ENCODE data around the gene PPOX. TPM values are rescaled to one million over a fixed set of nuclear protein-coding genes. Genes with fewer than 3 reads are reported as not detected.

Gene PPOX
- total RNA-seq, 1 experiment from 2014 or later: 23.1 TPM

DNA sequence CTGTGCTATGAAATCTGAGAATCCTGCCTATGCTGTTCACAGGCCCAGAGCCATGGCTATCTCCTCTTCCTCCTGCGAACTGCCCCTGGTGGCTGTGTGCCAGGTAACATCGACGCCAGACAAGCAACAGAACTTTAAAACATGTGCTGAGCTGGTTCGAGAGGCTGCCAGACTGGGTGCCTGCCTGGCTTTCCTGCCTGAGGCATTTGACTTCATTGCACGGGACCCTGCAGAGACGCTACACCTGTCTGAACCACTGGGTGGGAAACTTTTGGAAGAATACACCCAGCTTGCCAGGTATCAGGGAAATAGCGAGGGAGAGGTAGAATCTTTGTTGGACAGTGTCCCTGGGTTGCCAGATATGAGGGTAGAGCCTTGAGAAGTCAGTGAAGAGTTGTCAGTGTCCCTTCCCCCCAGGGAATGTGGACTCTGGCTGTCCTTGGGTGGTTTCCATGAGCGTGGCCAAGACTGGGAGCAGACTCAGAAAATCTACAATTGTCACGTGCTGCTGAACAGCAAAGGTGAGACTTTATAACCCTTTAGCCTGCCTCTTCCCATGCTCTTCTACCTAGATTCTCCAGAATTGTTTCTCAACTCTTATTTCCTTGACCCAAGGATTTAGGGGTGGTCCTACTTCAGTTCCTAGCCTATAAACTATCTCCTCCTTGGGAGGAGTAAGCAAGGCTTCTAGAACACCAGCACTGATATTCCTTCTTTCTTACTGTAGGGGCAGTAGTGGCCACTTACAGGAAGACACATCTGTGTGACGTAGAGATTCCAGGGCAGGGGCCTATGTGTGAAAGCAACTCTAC is 46.9 kb upstream of the PPOX start:
- peaks cover 56% of the 10 kb centered on the region for H3F3A ChIP-seq (ENCODE audit: insufficient read depth, low read depth)
- no peaks in the 10 kb centered on the region for H3K36me3 ChIP-seq (ENCODE audit: low read depth)
- peak in 1 of 2 experiments; percentile 49 for DNase-seq
- peaks cover 44% of the 10 kb centered on the region for H3K79me2 ChIP-seq (ENCODE audit: low read depth)
- no peaks in the 10 kb centered on the region for H3K27me3 ChIP-seq (ENCODE audit: insufficient read depth, low read depth)
- ChIA-PET POLR2A (ENCODE audit: unreplicated experiment) (no interaction called here), CTCF (no interaction called here)
- BruUV-seq (replicated peaks): no TSS peak
- H3K4me3 ChIP-seq: peak overlapping the region; percentile 82
- peaks cover 38% of the 10 kb centered on the region for H3K4me1 ChIP-seq (replicated peaks; ENCODE audit: insufficient read depth)
- no peaks in the 10 kb centered on the region for H3K9me2 ChIP-seq (ENCODE audit: insufficient read depth)
- no peak overlapping the region for H2AFZ ChIP-seq
- TF ChIP-seq, protein P1, sequence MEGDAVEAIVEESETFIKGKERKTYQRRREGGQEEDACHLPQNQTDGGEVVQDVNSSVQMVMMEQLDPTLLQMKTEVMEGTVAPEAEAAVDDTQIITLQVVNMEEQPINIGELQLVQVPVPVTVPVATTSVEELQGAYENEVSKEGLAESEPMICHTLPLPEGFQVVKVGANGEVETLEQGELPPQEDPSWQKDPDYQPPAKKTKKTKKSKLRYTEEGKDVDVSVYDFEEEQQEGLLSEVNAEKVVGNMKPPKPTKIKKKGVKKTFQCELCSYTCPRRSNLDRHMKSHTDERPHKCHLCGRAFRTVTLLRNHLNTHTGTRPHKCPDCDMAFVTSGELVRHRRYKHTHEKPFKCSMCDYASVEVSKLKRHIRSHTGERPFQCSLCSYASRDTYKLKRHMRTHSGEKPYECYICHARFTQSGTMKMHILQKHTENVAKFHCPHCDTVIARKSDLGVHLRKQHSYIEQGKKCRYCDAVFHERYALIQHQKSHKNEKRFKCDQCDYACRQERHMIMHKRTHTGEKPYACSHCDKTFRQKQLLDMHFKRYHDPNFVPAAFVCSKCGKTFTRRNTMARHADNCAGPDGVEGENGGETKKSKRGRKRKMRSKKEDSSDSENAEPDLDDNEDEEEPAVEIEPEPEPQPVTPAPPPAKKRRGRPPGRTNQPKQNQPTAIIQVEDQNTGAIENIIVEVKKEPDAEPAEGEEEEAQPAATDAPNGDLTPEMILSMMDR (conservative IDR thresholded peaks at IDR 0.05): peak; percentile 61; the same call in 1 of the 2 replicates
- TF ChIP-seq EZH2 (IDR thresholded peaks at IDR 0.05; ENCODE audit: low read depth): no peak
- intact Hi-C loops (cut with micrococcal nuclease; ENCODE audit: unreplicated experiment): loop anchor here (2.0 kb wide), 1 partner anchor 48 kb away; the partner anchor contains the start of gene PPOX
- H3K4me2 ChIP-seq: peak overlapping the region; percentile 94
- H4K20me1 ChIP-seq (ENCODE audit: insufficient read depth): no peaks in the 10 kb centered on the region; the same call in 1 of the 2 replicates
- peak overlapping the region; percentile 81; the same call in 1 of the 2 replicates for H3K27ac ChIP-seq
- no peaks in the 10 kb centered on the region for H3K9me3 ChIP-seq (ENCODE audit: insufficient read depth, low read depth)

DNA sequence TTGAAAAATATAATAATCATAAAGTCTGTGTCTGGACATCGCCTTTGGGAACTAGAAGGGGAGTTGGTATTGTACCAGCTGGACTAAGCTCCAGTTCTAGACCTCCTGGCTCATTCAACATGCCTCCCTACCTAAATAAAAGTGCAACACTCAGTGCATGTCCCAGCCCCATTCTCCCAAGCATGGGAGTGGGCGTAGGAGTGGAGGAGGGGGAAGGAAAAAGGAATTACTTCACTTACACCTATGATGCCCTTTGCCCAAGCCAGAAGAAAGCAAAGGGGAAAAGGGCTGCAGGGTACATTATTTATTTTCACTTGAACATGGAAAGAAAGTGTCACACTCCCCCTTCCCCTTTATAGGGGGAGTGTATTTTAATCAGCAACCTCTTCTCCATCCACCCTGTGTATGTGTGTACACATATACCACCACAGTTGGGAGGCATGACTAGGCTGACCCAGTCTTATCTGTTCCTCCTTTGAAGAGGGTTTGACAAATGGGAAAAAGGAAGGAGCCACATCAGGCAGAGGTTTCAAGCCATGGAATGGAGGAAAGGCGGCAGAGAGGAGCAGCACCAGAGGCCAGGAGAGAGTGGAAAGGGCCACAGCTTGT is 45.1 kb upstream of the PPOX start:
- no peaks in the 10 kb centered on the region for H4K20me1 ChIP-seq (ENCODE audit: insufficient read depth)
- no peak overlapping the region for H2AFZ ChIP-seq
- peaks cover 40% of the 10 kb centered on the region for H3F3A ChIP-seq (ENCODE audit: insufficient read depth, low read depth)
- peaks cover 22% of the 10 kb centered on the region for H3K4me1 ChIP-seq (replicated peaks; ENCODE audit: insufficient read depth)
- no peak overlapping the region for H3K4me2 ChIP-seq
- no peaks in the 10 kb centered on the region for H3K27me3 ChIP-seq (ENCODE audit: insufficient read depth, low read depth)
- H3K4me3 ChIP-seq: no peak overlapping the region
- H3K9me3 ChIP-seq (ENCODE audit: insufficient read depth, low read depth): no peaks in the 10 kb centered on the region
- H3K36me3 ChIP-seq (ENCODE audit: low read depth): no peaks in the 10 kb centered on the region
- CTCF ChIA-PET: interaction anchor here (0.6 kb wide), 2 partner anchors 12 to 36 kb away, joined by 6 to 7 read pairs; no protein-coding TSS in a partner anchor
- DNase-seq: no peak
- H3K27ac ChIP-seq: no peak overlapping the region
- peaks cover 29% of the 10 kb centered on the region for H3K79me2 ChIP-seq (ENCODE audit: low read depth)
- TF ChIP-seq EZH2 (IDR thresholded peaks at IDR 0.05; ENCODE audit: low read depth): no peak
- intact Hi-C loops (cut with micrococcal nuclease; ENCODE audit: unreplicated experiment): no loop called here
- no TSS peak for BruUV-seq (replicated peaks)
- no peaks in the 10 kb centered on the region for H3K9me2 ChIP-seq (ENCODE audit: insufficient read depth)
- POLR2A ChIA-PET (ENCODE audit: unreplicated experiment): interaction anchor here (0.5 kb wide), 1 partner anchor 12 kb away, joined by 6 read pairs; no protein-coding TSS in a partner anchor

DNA sequence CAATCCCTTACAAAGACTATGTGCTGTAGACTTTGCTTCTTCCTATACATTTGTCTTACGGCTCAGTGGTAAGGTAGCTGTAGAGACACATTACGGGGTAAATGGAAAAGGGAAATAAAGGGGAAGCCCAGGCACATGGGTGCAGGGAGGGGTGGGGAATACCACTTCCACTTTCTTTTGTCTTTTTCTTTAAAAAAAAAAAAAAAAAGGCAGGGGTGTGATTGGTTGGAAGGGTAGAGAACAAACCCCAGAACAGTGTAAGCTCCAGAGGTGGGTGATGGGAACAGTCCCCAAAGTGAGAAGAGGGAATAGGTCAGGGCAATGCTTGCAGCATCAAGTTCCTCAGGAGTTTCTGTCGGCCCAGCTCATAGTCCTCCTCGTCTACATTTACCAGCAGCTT is 44.4 kb upstream of the PPOX start:
- Histone ChIP-seq H3K9me3 (ENCODE audit: insufficient read depth, low read depth) (no peaks in the 10 kb centered on the region), H3K27ac (no peak overlapping the region), H3K4me3 (no peak overlapping the region), H4K20me1 (ENCODE audit: insufficient read depth) (no peaks in the 10 kb centered on the region), H3K9me2 (ENCODE audit: insufficient read depth) (no peaks in the 10 kb centered on the region), H3K27me3 (ENCODE audit: insufficient read depth, low read depth) (no peaks in the 10 kb centered on the region), H3K79me2 (ENCODE audit: low read depth) (peaks cover 23% of the 10 kb centered on the region), H3K4me1 (replicated peaks; ENCODE audit: insufficient read depth) (peaks cover 16% of the 10 kb centered on the region), H3K36me3 (ENCODE audit: low read depth) (0 out of 2 replicates have a peak, but pooled peaks cover 2% of the 10 kb centered on the region), H2AFZ (no peak overlapping the region), H3F3A (ENCODE audit: insufficient read depth, low read depth) (peaks cover 34% of the 10 kb centered on the region; the same call in 1 of the 2 replicates), H3K4me2 (no peak overlapping the region)
- ChIA-PET CTCF (no interaction called here), POLR2A (ENCODE audit: unreplicated experiment) (no interaction called here)
- BruUV-seq (replicated peaks): no TSS peak
- intact Hi-C loops (cut with micrococcal nuclease; ENCODE audit: unreplicated experiment): no loop called here
- no peak for DNase-seq
- TF ChIP-seq EZH2 (IDR thresholded peaks at IDR 0.05; ENCODE audit: low read depth): no peak
- TF ChIP-seq, protein P1 (conservative IDR thresholded peaks at IDR 0.05): no peak
